HL-60 (cell line): ENCODE measurements around the gene PKN2.

ENCODE experiments used
- CTCF ChIP-seq: IDR thresholded peaks from one replicate; pipeline ENCODE4 v1.5.1; 2011; ENCODE audit warnings: low read length, control low read depth, inconsistent platforms; ENCODE audit not compliant: insufficient read depth
- GABPA ChIP-seq: IDR thresholded peaks from 2 replicates; pipeline ENCODE4 v1.6.1; 2012; ENCODE audit warnings: low read depth
- POLR2AphosphoS5 ChIP-seq: IDR thresholded peaks from 2 replicates; pipeline ENCODE4 v1.6.1; 2012; ENCODE audit warnings: low read depth
- SPI1 ChIP-seq: IDR thresholded peaks from 2 replicates; pipeline ENCODE4 v1.6.1; 2012; ENCODE audit warnings: low read depth, mild to moderate bottlenecking, borderline replicate concordance
- TF ChIP-seq, protein P1 (sequence below): IDR thresholded peaks from 2 replicates; pipeline ENCODE4 v1.6.1; 2012; ENCODE audit warnings: low read depth; ENCODE audit not compliant: insufficient replicate concordance

- TF ChIP-seq CTCF (no peak), POLR2AphosphoS5 (no peak), GABPA (no peak), SPI1 (no peak)
- TF ChIP-seq, protein P1, sequence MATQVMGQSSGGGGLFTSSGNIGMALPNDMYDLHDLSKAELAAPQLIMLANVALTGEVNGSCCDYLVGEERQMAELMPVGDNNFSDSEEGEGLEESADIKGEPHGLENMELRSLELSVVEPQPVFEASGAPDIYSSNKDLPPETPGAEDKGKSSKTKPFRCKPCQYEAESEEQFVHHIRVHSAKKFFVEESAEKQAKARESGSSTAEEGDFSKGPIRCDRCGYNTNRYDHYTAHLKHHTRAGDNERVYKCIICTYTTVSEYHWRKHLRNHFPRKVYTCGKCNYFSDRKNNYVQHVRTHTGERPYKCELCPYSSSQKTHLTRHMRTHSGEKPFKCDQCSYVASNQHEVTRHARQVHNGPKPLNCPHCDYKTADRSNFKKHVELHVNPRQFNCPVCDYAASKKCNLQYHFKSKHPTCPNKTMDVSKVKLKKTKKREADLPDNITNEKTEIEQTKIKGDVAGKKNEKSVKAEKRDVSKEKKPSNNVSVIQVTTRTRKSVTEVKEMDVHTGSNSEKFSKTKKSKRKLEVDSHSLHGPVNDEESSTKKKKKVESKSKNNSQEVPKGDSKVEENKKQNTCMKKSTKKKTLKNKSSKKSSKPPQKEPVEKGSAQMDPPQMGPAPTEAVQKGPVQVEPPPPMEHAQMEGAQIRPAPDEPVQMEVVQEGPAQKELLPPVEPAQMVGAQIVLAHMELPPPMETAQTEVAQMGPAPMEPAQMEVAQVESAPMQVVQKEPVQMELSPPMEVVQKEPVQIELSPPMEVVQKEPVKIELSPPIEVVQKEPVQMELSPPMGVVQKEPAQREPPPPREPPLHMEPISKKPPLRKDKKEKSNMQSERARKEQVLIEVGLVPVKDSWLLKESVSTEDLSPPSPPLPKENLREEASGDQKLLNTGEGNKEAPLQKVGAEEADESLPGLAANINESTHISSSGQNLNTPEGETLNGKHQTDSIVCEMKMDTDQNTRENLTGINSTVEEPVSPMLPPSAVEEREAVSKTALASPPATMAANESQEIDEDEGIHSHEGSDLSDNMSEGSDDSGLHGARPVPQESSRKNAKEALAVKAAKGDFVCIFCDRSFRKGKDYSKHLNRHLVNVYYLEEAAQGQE: no peak
These were observed 23.9 kb downstream of the PKN2 start for GRCh38 chr1:88708011-88708410.
